HG03108 (cell line): ENCODE results near the gene KLK13.

Experiments used
- ATAC-seq: cut with Tn5 transposase; IDR thresholded peaks from one replicate; pipeline ENCODE4 v1.9.1; 2021; ENCODE audit warnings: moderate library complexity; ENCODE audit not compliant: unreplicated experiment

KLK13 gene

GRCh38 chr19:51093101-51093500 lies 28.2 kb upstream of the KLK13 start:
- ATAC-seq: no peak

DNA sequence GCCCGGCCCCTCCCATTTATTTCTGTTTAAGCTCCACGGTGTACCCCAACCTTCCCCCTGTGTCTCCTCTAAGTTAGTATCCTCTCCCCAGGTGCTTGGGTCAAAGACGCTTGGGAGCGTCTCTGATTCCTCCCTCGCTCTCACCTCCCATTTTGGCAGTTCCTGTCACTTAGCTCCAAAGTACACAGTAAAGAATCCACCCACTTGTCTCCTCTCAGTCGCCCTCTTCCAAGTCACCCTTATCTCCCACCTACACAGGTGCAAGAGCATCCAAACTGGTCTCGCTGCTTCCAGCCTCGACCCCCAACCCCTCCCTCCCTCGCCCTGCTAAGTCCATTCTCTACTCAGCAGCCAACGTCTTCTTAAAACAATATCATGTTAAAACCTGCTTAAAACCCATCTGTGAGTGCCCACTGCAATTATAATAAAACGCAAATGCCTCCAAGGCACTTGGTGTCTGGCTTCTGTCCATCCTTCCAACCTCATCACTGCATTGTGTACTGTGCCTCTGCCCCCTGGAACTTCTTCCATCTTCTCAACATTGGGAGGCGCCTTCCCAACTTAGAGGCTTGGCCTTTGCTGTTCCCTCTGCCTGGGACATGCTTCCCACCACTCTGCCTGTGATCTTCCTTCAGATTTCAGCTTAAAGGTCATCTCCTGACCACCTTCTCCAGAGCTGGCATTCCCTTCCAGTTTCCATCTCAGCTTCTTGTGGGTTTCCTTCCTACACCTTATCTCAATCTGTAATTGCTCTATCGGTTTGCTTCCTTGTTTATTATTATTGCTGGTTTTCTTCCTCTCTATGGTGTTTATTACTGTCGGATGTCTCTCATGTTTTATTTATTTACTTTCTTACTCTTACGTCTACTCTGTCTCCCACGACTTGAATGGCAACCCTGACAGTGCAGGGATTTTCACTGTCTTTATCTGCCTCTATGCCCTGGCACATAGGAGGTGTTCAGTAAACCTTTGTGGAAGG lies 27.3 kb upstream of the KLK13 start:
- ATAC-seq: no peak

- ATAC-seq: no peak
These were observed 26.2 kb upstream of the KLK13 start for GRCh38 chr19:51091126-51091525.

DNA sequence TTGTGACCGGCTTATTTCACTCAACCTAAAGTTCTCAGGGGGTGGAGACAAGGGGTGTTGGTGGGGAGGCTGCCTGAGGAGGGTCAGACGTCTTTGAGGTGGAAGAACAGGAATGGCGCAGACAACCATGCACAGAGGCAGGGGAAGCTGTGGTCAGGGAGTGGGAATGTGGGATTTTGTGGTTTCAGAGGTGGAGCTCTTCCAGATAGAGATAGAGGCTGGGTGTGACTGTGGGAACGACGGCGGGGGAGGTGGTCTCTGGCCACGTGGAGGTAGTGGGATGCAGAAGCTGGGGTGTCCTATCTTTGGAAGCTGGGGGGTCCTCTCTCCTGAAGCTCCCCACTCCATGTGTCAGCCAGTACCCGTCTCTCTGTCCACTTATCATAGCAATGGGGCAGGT lies 25.6 kb upstream of the KLK13 start:
- ATAC-seq: no peak

GRCh38 chr19:51089786-51090185 lies 24.9 kb upstream of the KLK13 start:
- ATAC-seq: no peak

GRCh38 chr19:51086153-51086850 lies 21.4 kb upstream of the KLK13 start:
- no peak for ATAC-seq

GRCh38 chr19:51084505-51084904 lies 19.6 kb upstream of the KLK13 start:
- ATAC-seq: no peak

DNA sequence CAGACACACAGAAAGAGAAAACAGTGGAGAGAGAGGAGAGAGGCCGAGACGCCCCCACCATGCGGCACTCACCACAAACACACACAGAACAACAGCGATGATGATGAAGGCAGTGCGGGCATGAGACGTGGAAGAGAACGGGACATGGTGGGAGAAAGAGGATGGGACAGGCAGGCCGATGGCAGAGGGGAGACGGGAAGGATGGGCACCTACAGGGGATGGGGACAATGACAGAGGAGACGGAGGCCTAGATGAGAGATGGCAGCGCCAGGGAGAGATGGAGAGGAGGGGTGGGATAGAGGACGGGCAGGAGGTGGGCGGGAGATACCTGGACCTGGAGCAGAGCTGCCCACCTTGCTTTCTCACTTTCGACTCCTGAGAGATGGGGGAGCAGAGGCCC lies 18.9 kb upstream of the KLK13 start:
- ATAC-seq: no peak

DNA sequence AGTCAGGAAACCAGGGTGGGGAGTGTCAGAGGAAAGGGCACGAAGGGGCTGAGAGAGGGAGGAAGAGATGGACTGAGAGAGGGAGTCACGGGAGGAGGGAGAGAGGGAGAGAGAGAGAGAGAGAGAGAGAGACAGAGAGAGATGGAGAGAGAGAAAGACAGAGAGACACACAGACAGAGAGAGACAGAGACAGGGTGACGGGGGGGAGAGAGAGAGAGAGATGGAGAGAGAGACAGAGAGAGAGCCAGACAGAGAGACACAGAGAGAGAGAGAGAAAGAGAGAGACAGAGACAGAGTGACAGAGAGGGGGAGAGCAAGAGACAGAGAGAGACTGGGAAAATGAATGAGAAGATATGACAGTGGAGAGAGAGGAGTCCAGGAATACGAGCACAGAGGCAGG lies 18.3 kb upstream of the KLK13 start:
- no peak for ATAC-seq

DNA sequence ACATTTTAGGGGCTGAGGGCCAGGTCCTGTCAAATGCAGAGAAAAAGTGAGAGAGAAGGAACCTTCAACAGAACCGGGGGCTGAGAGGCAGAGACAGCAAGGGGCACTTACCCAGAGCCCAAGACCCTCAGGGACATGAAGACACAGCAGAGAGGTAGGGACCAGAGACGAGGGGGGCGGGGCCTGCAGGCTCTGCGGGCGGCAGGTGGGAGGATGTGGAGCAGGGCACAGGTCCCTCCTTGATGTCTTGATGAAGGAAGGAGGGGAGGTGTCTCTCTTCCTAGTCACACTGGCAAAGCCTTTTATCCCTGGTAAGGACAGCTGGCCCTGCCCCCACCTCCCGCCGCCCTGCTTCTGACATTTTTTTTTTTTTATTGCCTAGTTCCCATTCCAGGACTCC lies 17.7 kb upstream of the KLK13 start, which contains the start of gene KLK14:
Gene KLK14, minus strand, starts transcription at position 277 of the 400 bp plus-strand sequence. Its CDS starts 273 bp downstream, at position 4.
- ATAC-seq: no peak

GRCh38 chr19:51081476-51081875 lies 16.6 kb upstream of the KLK13 start:
- no peak for ATAC-seq

DNA sequence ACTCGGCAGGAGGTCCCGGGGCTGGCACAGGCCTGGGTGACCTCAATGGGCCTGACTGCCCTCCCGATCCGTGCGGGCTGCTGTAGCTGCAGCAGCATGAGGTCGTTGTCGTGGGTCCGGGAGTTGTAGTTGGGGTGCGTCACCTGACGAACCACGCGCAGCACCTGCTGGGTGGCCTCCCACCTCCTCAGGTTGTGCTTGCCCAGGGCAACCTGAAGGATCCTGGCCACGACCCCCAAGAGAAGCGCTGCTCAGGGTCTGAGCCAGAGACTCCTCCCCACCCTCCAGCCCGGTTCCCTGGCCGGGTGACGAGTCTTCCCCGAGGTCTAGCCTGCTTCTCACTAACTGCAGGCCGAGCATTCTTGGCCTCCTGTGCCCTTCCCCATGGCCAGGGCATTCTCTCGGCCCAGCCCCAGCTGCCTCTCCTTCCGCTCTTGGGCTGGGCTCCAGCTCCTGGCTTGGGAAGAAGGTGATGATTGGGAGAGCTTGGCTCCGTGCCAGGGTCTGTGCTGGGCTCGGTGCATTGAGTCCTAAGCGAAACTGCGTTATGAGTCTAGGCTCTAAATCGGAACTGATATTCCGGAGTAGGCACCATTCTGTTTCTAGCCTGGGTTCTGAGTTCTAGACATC lies 14.7 kb upstream of the KLK13 start:
- ATAC-seq: no peak

GRCh38 chr19:51078731-51079130 lies 13.8 kb upstream of the KLK13 start:
- no peak for ATAC-seq

- no peak for ATAC-seq
These were observed 13.2 kb upstream of the KLK13 start for GRCh38 chr19:51078104-51078503.

- ATAC-seq: no peak
These were observed 11.8 kb upstream of the KLK13 start for GRCh38 chr19:51076631-51077213.

- ATAC-seq: no peak
These were observed 11.1 kb upstream of the KLK13 start for GRCh38 chr19:51075998-51076397.

GRCh38 chr19:51071095-51071405 lies 6.2 kb upstream of the KLK13 start:
- ATAC-seq: no peak

DNA sequence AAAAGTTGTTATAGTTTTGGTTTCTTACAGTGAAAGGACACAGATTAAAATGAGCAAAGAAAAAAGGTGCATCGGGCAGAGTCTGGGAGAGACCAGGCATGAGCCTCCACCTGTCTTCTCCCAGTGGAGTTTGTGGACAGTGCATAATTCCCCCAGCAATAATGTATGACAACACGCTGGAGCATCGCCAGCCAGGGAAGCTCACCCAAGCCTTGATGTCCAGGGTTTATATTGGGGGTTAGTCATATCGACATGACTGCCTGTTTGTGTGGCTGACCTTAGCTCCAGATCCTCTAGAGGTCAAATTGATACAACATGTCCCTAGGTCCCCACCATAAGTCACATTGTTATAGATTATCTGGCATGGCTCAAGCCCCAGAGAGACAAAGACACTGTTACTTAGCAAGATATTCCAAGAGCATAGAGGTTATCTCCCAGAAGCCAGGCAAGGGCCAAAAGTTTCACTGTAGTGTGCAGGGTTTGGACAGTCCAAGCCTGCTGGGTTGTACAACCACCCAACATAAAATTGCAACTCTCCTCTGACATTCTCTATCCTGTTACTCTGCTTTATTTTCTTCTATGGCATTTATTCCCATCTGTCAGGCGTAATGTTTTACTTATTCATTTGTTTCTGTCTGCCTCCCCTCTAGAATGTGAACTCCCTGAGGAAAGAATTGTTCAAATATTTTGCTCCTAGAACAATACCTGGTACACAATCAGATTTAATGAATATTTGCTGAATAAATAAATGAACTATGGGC lies 5.6 kb upstream of the KLK13 start:
- no peak for ATAC-seq

GRCh38 chr19:51066393-51067186 lies 1.7 kb upstream of the KLK13 start:
- ATAC-seq: no peak
